Neural progenitor cell (in vitro differentiated cells): ENCODE results near the gene TELO2. TPM values are rescaled to one million over a fixed set of nuclear protein-coding genes. Genes with fewer than 3 reads are reported as not detected.

ENCODE experiments used
- DNase-seq: peaks from one replicate; pipeline ENCODE4 v3.0.0-alpha.2; 2016; ENCODE audit warnings: low spot score
- H2AFZ ChIP-seq: fragments of 200-600 bp; sonication (generic); replicated peaks from 2 replicates; pipeline ENCODE4 v1.6.1; 2016; ENCODE audit warnings: antibody characterized with exemption
- H3F3A ChIP-seq: fragments of 200-600 bp; sonication (generic); 2 replicates; pipeline ENCODE4 v1.6.1; 2016; ENCODE audit warnings: antibody characterized with exemption, low read depth
- H3K27ac ChIP-seq: fragments of 200-600 bp; sonication (generic); 2 replicates; pipeline ENCODE4 v1.5.1; 2016; ENCODE audit warnings: mild to moderate bottlenecking
- H3K27me3 ChIP-seq: fragments of 200-600 bp; sonication (generic); 2 replicates; pipeline ENCODE4 v1.6.1; 2016; ENCODE audit warnings: mild to moderate bottlenecking, moderate library complexity
- H3K36me3 ChIP-seq: fragments of 200-600 bp; sonication (generic); 2 replicates; pipeline ENCODE4 v1.5.1; 2016
- H3K4me1 ChIP-seq: fragments of 200-600 bp; sonication (generic); 2 replicates; pipeline ENCODE4 v1.6.1; 2016; ENCODE audit warnings: mixed run types
- H3K4me2 ChIP-seq: fragments of 200-600 bp; sonication (generic); 2 replicates; pipeline ENCODE4 v1.6.1; 2016
- H3K4me3 ChIP-seq: fragments of 200-600 bp; sonication (generic); 2 replicates; pipeline ENCODE4 v1.5.1; 2016
- H3K79me2 ChIP-seq: fragments of 200-600 bp; sonication (generic); 2 replicates; pipeline ENCODE4 v1.6.1; 2016; ENCODE audit warnings: low read depth
- H3K9ac ChIP-seq: fragments of 200-600 bp; sonication (generic); 2 replicates; pipeline ENCODE4 v1.6.1; 2016
- H3K9me3 ChIP-seq: fragments of 200-600 bp; sonication (generic); 2 replicates; pipeline ENCODE4 v1.5.1; 2016; ENCODE audit warnings: low read depth
- H4K20me1 ChIP-seq: fragments of 200-600 bp; sonication (generic); 2 replicates; pipeline ENCODE4 v1.6.1; 2016; ENCODE audit warnings: low read depth
- H3K27ac Mint-ChIP-seq: 3 replicates; pipeline ENCODE4 v1.8.0; 2021; ENCODE audit warnings: mixed read lengths
- H3K27me3 Mint-ChIP-seq: 2 replicates; pipeline ENCODE4 v1.8.0; 2022; ENCODE audit warnings: low read depth, mild to moderate bottlenecking, inconsistent platforms, moderate library complexity, mixed read lengths; ENCODE audit not compliant: insufficient read depth
- H3K36me3 Mint-ChIP-seq: 3 replicates; pipeline ENCODE4 v1.8.0; 2021; ENCODE audit warnings: mixed read lengths
- H3K4me1 Mint-ChIP-seq: 3 replicates; pipeline ENCODE4 v1.8.0; 2021; ENCODE audit warnings: mixed read lengths
- H3K4me3 Mint-ChIP-seq: 3 replicates; pipeline ENCODE4 v1.8.0; 2021; ENCODE audit warnings: mild to moderate bottlenecking, moderate library complexity, mixed read lengths
- H3K9me3 Mint-ChIP-seq: 3 replicates; pipeline ENCODE4 v1.8.0; 2020; ENCODE audit warnings: mixed read lengths
- EZH2 ChIP-seq: fragments of 200-600 bp; sonication (generic); IDR thresholded peaks from 2 replicates; pipeline ENCODE4 v1.6.1; 2017; ENCODE audit warnings: antibody characterized with exemption, mild to moderate bottlenecking, moderate library complexity
- EZH2phosphoT487 ChIP-seq: fragments of 200-600 bp; sonication (generic); IDR thresholded peaks from 2 replicates; pipeline ENCODE4 v1.6.1; 2017; ENCODE audit warnings: antibody characterized with exemption
- total RNA-seq: library from RNA; depleted of rRNA; stranded (reverse); fragments of >200 nt; gene quantifications from 2 replicates; pipeline ENCODE4 v1.2.3, GENCODE V29; 2015; ENCODE audit warnings: low replicate concordance
- TF ChIP-seq, protein P1 (sequence below): fragments of 200-600 bp; sonication (generic); IDR thresholded peaks from 2 replicates; pipeline ENCODE4 v1.5.1; 2017; ENCODE audit warnings: antibody characterized with exemption, mild to moderate bottlenecking

Gene TELO2
- total RNA-seq, 1 donor from 2014 or later = 18.3 TPM

DNA sequence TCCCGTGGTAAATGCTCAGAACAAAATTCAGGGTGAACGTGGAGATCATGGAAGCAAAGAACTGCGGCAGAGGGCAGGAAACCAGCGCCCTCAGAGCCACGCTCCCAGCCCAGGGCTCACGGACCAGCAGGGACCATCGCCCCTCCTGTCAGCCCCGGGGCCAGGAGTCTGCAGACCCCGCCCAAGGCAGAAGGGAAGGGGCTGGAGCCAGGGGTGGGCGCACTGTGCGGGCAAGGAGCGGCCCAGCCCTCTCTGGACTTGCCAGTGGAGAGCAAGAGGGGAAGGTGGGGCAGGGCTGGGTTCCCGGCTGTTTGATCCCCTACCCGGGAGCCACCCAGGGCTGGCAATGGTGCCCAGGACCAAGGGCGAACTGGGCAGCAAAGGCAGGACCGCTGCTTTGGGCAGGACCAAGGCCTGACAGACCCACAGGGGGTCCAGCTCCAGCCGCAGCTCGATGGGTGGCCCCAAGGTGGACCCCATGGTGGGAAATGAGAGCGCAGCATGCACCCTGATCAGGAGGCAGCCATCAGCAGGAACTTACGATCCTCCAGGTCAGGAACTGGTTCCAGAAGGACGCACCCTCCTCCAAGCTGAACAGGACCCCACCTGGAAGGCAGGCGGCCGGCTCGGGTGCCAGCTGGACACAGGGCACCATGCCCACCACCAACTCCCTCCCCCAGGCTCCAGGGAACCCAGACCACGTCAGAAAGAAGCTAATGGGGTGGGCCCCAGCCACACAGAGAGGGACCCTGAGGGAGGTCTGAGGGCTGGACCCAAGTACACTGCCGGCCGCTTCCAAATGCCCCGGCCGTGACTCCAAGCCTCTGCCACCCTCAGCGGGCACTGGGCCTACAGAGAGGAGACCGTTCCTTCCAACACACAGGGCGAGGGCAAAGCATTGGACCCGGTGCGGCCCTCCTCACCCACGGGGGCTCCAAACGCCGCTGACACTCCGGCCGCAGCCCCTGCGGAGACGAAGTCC lies 37.7 kb upstream of the TELO2 start:
- H3F3A ChIP-seq = no peaks in the 10 kb centered on the region
- H3K4me2 ChIP-seq = no peak overlapping the region
- H3K27me3 ChIP-seq = no peaks in the 10 kb centered on the region
- no peak overlapping the region for H3K27ac ChIP-seq
- H3K79me2 ChIP-seq = no peaks in the 10 kb centered on the region
- no peaks in the 10 kb centered on the region for H3K4me1 ChIP-seq
- no peak for DNase-seq
- H2AFZ ChIP-seq = no peak overlapping the region
- H4K20me1 ChIP-seq = no peaks in the 10 kb centered on the region
- no peaks in the 10 kb centered on the region for H3K36me3 ChIP-seq
- no peak overlapping the region for H3K27ac Mint-ChIP-seq
- H3K4me1 Mint-ChIP-seq = no peaks in the 10 kb centered on the region
- H3K36me3 Mint-ChIP-seq = peaks cover 7% of the 10 kb centered on the region
- no peaks in the 10 kb centered on the region for H3K9me3 Mint-ChIP-seq
- no peaks in the 10 kb centered on the region for H3K9me3 ChIP-seq
- no peaks in the 10 kb centered on the region for H3K27me3 Mint-ChIP-seq
- H3K4me3 ChIP-seq = no peak overlapping the region
- TF ChIP-seq EZH2phosphoT487 (no peak), EZH2 (no peak)
- TF ChIP-seq, protein P1, sequence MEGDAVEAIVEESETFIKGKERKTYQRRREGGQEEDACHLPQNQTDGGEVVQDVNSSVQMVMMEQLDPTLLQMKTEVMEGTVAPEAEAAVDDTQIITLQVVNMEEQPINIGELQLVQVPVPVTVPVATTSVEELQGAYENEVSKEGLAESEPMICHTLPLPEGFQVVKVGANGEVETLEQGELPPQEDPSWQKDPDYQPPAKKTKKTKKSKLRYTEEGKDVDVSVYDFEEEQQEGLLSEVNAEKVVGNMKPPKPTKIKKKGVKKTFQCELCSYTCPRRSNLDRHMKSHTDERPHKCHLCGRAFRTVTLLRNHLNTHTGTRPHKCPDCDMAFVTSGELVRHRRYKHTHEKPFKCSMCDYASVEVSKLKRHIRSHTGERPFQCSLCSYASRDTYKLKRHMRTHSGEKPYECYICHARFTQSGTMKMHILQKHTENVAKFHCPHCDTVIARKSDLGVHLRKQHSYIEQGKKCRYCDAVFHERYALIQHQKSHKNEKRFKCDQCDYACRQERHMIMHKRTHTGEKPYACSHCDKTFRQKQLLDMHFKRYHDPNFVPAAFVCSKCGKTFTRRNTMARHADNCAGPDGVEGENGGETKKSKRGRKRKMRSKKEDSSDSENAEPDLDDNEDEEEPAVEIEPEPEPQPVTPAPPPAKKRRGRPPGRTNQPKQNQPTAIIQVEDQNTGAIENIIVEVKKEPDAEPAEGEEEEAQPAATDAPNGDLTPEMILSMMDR = no peak
- no peak overlapping the region for H3K4me3 Mint-ChIP-seq
- no peak overlapping the region for H3K9ac ChIP-seq

DNA sequence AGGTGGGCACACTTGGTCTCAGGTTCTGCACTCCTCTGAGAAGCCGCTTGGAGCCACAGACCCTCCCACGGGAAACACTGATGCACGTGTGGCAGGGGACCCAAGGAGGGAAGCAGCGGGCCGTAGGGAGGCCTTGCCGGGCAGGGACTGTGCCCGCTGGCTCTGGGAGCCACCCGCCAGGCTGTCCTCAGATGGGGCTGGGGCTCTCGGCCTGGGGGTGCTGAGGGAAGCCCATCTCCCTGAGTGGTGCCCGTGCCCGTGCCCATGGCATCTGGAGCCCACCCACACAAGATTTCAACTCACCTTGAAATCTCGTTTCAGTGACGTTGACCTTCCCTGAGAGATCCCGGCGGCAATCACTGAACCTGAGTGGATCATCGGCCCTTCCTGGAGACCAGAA lies 36.2 kb upstream of the TELO2 start:
- Histone ChIP-seq H3K9me3 (no peaks in the 10 kb centered on the region), H3K27ac (no peak overlapping the region), H3K36me3 (no peaks in the 10 kb centered on the region), H3K4me2 (no peak overlapping the region), H3K4me1 (no peaks in the 10 kb centered on the region), H3F3A (no peaks in the 10 kb centered on the region), H2AFZ (no peak overlapping the region), H3K9ac (no peak overlapping the region), H3K79me2 (no peaks in the 10 kb centered on the region), H4K20me1 (no peaks in the 10 kb centered on the region), H3K4me3 (no peak overlapping the region), H3K27me3 (no peaks in the 10 kb centered on the region)
- no peaks in the 10 kb centered on the region for H3K9me3 Mint-ChIP-seq
- peaks cover 4% of the 10 kb centered on the region for H3K36me3 Mint-ChIP-seq
- TF ChIP-seq EZH2 (no peak), EZH2phosphoT487 (no peak)
- TF ChIP-seq, protein P1 = no peak
- no peak overlapping the region for H3K27ac Mint-ChIP-seq
- no peak overlapping the region for H3K4me3 Mint-ChIP-seq
- no peaks in the 10 kb centered on the region for H3K27me3 Mint-ChIP-seq
- H3K4me1 Mint-ChIP-seq = no peaks in the 10 kb centered on the region
- DNase-seq = no peak

DNA sequence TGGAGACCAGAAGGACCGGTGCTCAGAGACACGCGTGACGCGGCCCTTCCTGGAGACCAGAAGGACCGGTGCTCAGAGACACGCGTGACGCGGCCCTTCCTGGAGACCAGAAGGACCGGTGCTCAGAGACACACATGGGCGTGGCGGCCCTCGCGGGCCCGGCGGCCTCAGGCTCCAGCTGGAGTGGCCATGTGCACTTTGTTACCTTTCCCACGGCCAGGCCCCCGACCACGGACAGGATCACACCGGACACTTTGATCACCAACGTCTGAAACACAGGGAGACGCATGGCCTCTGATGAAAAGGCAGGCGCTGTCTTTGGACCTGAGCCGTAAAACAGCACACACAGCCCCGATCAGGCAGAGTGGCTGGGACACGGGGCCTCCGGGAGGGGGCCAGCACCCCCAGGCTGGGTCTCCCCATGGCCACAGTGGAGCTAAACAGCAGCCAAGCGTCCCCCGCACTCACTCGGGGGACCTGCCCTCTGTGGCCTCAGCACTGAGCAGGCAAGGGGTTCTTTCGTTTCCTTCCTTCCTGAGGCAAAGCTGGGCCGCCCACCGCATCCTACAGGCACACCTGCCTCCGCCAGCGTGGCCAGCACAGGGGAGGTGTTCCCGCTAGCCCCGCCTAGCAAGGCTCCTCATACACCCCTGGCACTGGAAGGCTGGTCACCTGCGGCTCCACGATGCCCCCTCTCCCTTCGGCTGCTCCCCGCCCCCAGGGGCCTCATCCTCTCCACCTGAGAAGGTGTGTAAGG lies 35.5 kb upstream of the TELO2 start:
- Histone ChIP-seq H3K79me2 (no peaks in the 10 kb centered on the region), H3K9ac (no peak overlapping the region), H3K9me3 (no peaks in the 10 kb centered on the region), H2AFZ (no peak overlapping the region), H3K36me3 (no peaks in the 10 kb centered on the region), H3K27ac (no peak overlapping the region), H3K4me1 (no peaks in the 10 kb centered on the region), H3F3A (no peaks in the 10 kb centered on the region), H4K20me1 (no peaks in the 10 kb centered on the region), H3K4me3 (no peak overlapping the region), H3K27me3 (no peaks in the 10 kb centered on the region), H3K4me2 (no peak overlapping the region)
- peaks cover 2% of the 10 kb centered on the region for H3K36me3 Mint-ChIP-seq
- H3K27me3 Mint-ChIP-seq = no peaks in the 10 kb centered on the region
- H3K27ac Mint-ChIP-seq = no peak overlapping the region
- H3K9me3 Mint-ChIP-seq = no peaks in the 10 kb centered on the region
- DNase-seq = no peak
- H3K4me3 Mint-ChIP-seq = no peak overlapping the region
- no peaks in the 10 kb centered on the region for H3K4me1 Mint-ChIP-seq
- TF ChIP-seq, protein P1 = no peak
- TF ChIP-seq EZH2phosphoT487 (no peak), EZH2 (no peak)
